IMR-90 (cell line): ENCODE data around the gene NLRP1. TPM values are rescaled to one million over a fixed set of nuclear protein-coding genes. Genes with fewer than 3 reads are reported as not detected.

Experiments
- ATAC-seq: fragments of 200-7000 bp; cut with Tn5 transposase; 2 replicates; pipeline ENCODE4 v1.9.1; 2020; ENCODE audit warnings: low read depth, mild to moderate bottlenecking, moderate library complexity
- BruUV-seq: library from RNA; stranded (reverse); fragments of 400-500 nt; replicated peaks from 2 replicates; lab custom pipeline; 2021; lab: Mats Ljungman, UMichigan
- CTCF ChIA-PET: fragments of 300-600 bp; formaldehyde crosslinking; extraction: SDS; loops from one replicate; lab custom pipeline; 2021; ENCODE audit warnings: antibody characterized with exemption; lab: Yijun Ruan, JAX
- POLR2A ChIA-PET: fragments of 300-600 bp; sonication (Branson Sonifier 250); formaldehyde crosslinking; loops from one replicate; lab custom pipeline; 2022; ENCODE audit warnings: antibody characterized with exemption; ENCODE audit not compliant: unreplicated experiment; lab: Charles Lee
- DNase-seq: peaks from one replicate; pipeline ENCODE4 v3.0.0; 2013
- H2AFZ ChIP-seq: replicated peaks from 2 replicates; pipeline ENCODE3; 2013; ENCODE audit warnings: low read length, mild to moderate bottlenecking; ENCODE audit not compliant: poor library complexity
- H2AK5ac ChIP-seq: 2 replicates; pipeline ENCODE4 v1.6.1; 2013; ENCODE audit warnings: low read depth, low read length, inconsistent platforms
- H2AK9ac ChIP-seq: replicated peaks from 2 replicates; pipeline ENCODE3; 2013; ENCODE audit warnings: mild to moderate bottlenecking, low read depth, low read length, moderate library complexity; ENCODE audit not compliant: poor library complexity
- H2BK120ac ChIP-seq: 2 replicates; pipeline ENCODE4 v1.6.1; 2013; ENCODE audit warnings: low read depth, low read length, inconsistent platforms
- H2BK15ac ChIP-seq: 3 replicates; pipeline ENCODE4 v1.6.1; 2013; ENCODE audit warnings: low read depth, low read length, inconsistent platforms
- H2BK20ac ChIP-seq: 2 replicates; pipeline ENCODE4 v1.6.1; 2013; ENCODE audit warnings: low read depth, mild to moderate bottlenecking, inconsistent platforms, low read length, moderate library complexity
- H2BK5ac ChIP-seq: 2 replicates; pipeline ENCODE4 v1.6.1; 2013; ENCODE audit warnings: mild to moderate bottlenecking, low read depth, low read length, inconsistent platforms; ENCODE audit not compliant: poor library complexity, severe bottlenecking
- H3K14ac ChIP-seq: replicated peaks from 2 replicates; pipeline ENCODE4 v1.6.1; 2013; ENCODE audit warnings: low read depth, low read length, inconsistent platforms
- H3K18ac ChIP-seq: 2 replicates; pipeline ENCODE4 v1.6.1; 2013; ENCODE audit warnings: low read depth, low read length, control low read depth
- H3K23ac ChIP-seq: 2 replicates; pipeline ENCODE4 v1.6.1; 2013; ENCODE audit warnings: low read depth, low read length, inconsistent platforms
- H3K27ac ChIP-seq: 2 replicates; pipeline ENCODE4 v1.5.1; 2013; ENCODE audit warnings: mild to moderate bottlenecking, control low read depth, low read length; ENCODE audit not compliant: insufficient read depth
- H3K27me3 ChIP-seq: 2 replicates; pipeline ENCODE4 v1.6.1; 2013; ENCODE audit warnings: low read length; ENCODE audit not compliant: control insufficient read depth, insufficient read depth
- H3K36me3 ChIP-seq: 2 replicates; pipeline ENCODE4 v1.6.1; 2013; ENCODE audit warnings: low read length, mixed read lengths; ENCODE audit not compliant: control insufficient read depth, insufficient read depth
- H3K4ac ChIP-seq: 2 replicates; pipeline ENCODE4 v1.6.1; 2013; ENCODE audit warnings: low read depth, low read length, inconsistent platforms
- H3K4me1 ChIP-seq: 2 replicates; pipeline ENCODE4 v1.6.1; 2013; ENCODE audit warnings: low read length, mixed read lengths; ENCODE audit not compliant: control insufficient read depth, insufficient read depth
- H3K4me2 ChIP-seq: 2 replicates; pipeline ENCODE4 v1.6.1; 2013; ENCODE audit warnings: low read depth, mild to moderate bottlenecking, control low read depth, low read length, moderate library complexity
- H3K4me3 ChIP-seq: 2 replicates; pipeline ENCODE4 v1.5.1; 2013; ENCODE audit warnings: low read depth, mild to moderate bottlenecking, control low read depth, low read length, moderate library complexity; ENCODE audit not compliant: insufficient read depth
- H3K56ac ChIP-seq: 2 replicates; pipeline ENCODE4 v1.6.1; 2013; ENCODE audit warnings: low read length, inconsistent platforms; ENCODE audit not compliant: insufficient read depth; ENCODE audit errors: extremely low read depth
- H3K79me1 ChIP-seq, 2 experiments: 2 replicates each; pipeline ENCODE4 v1.6.1; 2013; ENCODE audit warnings: low read length in 2 of 2, inconsistent platforms in 1 of 2, low read depth in 1 of 2
- H3K9ac ChIP-seq: 2 replicates; pipeline ENCODE4 v1.6.1; 2013; ENCODE audit warnings: low read depth, low read length, control low read depth
- H3K9me1 ChIP-seq: 2 replicates; pipeline ENCODE4 v1.6.1; 2013; ENCODE audit warnings: low read length, inconsistent platforms; ENCODE audit not compliant: insufficient read depth
- H3K9me3 ChIP-seq: 2 replicates; pipeline ENCODE4 v1.6.1; 2013; ENCODE audit warnings: low read length; ENCODE audit not compliant: control insufficient read depth, insufficient read depth
- H4K20me1 ChIP-seq: 2 replicates; pipeline ENCODE4 v1.6.1; 2013; ENCODE audit warnings: low read length, inconsistent platforms; ENCODE audit not compliant: insufficient read depth
- H4K5ac ChIP-seq: 2 replicates; pipeline ENCODE4 v1.6.1; 2013; ENCODE audit warnings: mild to moderate bottlenecking, low read depth, low read length, control low read depth
- H4K8ac ChIP-seq, 2 experiments: 2 replicates each; pipeline ENCODE4 v1.6.1; 2013; ENCODE audit warnings: low read depth in 2 of 2, low read length in 2 of 2, control low read depth in 1 of 2, inconsistent platforms in 1 of 2
- H4K91ac ChIP-seq: 2 replicates; pipeline ENCODE4 v1.6.1; 2013; ENCODE audit warnings: low read depth, low read length, inconsistent platforms; ENCODE audit not compliant: insufficient read depth
- BHLHE40 ChIP-seq: fragments of 150-350 bp; IDR thresholded peaks from 2 replicates; pipeline ENCODE4 v1.6.1; 2016; ENCODE audit warnings: mild to moderate bottlenecking, low read depth, low read length
- CEBPB ChIP-seq: IDR thresholded peaks from 2 replicates; pipeline ENCODE4 v1.6.1; 2012; ENCODE audit warnings: low read depth, low read length, improper control_type of control experiment
- CHD1 ChIP-seq: IDR thresholded peaks from 2 replicates; pipeline ENCODE4 v1.6.1; 2012; ENCODE audit warnings: low read depth, low read length, improper control_type of control experiment
- FOS ChIP-seq: fragments of 150-350 bp; IDR thresholded peaks from 2 replicates; pipeline ENCODE4 v1.6.1; 2016; ENCODE audit warnings: low read depth, low read length
- MAFK ChIP-seq: IDR thresholded peaks from 2 replicates; pipeline ENCODE4 v1.6.1; 2012; ENCODE audit warnings: low read depth, low read length, improper control_type of control experiment
- MAZ ChIP-seq: IDR thresholded peaks from 2 replicates; pipeline ENCODE4 v1.6.1; 2012; ENCODE audit warnings: low read depth, mild to moderate bottlenecking, low read length, improper control_type of control experiment, moderate library complexity, borderline replicate concordance
- MXI1 ChIP-seq: IDR thresholded peaks from 2 replicates; pipeline ENCODE4 v1.6.1; 2012; ENCODE audit warnings: low read depth, mild to moderate bottlenecking, low read length, moderate library complexity, borderline replicate concordance
- NFE2L2 ChIP-seq: fragments of 150-350 bp; IDR thresholded peaks from 2 replicates; pipeline ENCODE4 v1.6.1; 2016; ENCODE audit warnings: low read depth, mild to moderate bottlenecking, low read length
- POLR2A ChIP-seq: IDR thresholded peaks from 2 replicates; pipeline ENCODE4 v1.6.1; 2012; ENCODE audit warnings: mild to moderate bottlenecking, low read depth, low read length
- RAD21 ChIP-seq: IDR thresholded peaks from 2 replicates; pipeline ENCODE4 v1.6.1; 2012; ENCODE audit warnings: low read length, improper control_type of control experiment
- RCOR1 ChIP-seq: IDR thresholded peaks from 2 replicates; pipeline ENCODE4 v1.6.1; 2012; ENCODE audit warnings: mild to moderate bottlenecking, low read length, improper control_type of control experiment; ENCODE audit not compliant: insufficient replicate concordance
- RFX5 ChIP-seq: IDR thresholded peaks from 2 replicates; pipeline ENCODE4 v1.8.0; 2012; ENCODE audit warnings: low read depth, mild to moderate bottlenecking, low read length, moderate library complexity
- SMC3 ChIP-seq: fragments of 150-350 bp; IDR thresholded peaks from 2 replicates; pipeline ENCODE4 v1.6.1; 2016; ENCODE audit warnings: low read depth, mild to moderate bottlenecking, antibody characterized with exemption, low read length, moderate library complexity
- USF2 ChIP-seq: fragments of 150-350 bp; IDR thresholded peaks from 2 replicates; pipeline ENCODE4 v1.6.1; 2017; ENCODE audit warnings: mild to moderate bottlenecking, antibody characterized with exemption, low read length, low read depth
- WGBS, 2 experiments: methylation state at CpG; one replicate each; pipeline versions ENCODE4 v1.1.5 to v1.1.7; 2013; ENCODE audit warnings: missing lambda C conversion rate in 2 of 2; ENCODE audit not compliant: insufficient read length in 1 of 2; ENCODE audit errors: extremely low coverage in 2 of 2; 5-methylcytosine and 5-hydroxymethylcytosine counted together
- dilution Hi-C: fragments of 300-500 bp; cut with HindIII; formaldehyde crosslinking; loops from one replicate; pipeline ENCODE4 v1.14.3; 2018; ENCODE audit warnings: low sequenced_read_pairs; ENCODE audit not compliant: unreplicated experiment
- in situ Hi-C: fragments of 300-500 bp; cut with MboI; formaldehyde crosslinking; loops from 3 replicates; pipeline ENCODE4 v1.14.3; 2019; ENCODE audit warnings: low sequenced_read_pairs, inconsistent platforms, mixed read lengths
- intact Hi-C: fragments of 100-400 bp; cut with micrococcal nuclease; formaldehyde crosslinking; loops from 2 replicates; pipeline ENCODE4 v1.10.0; 2022
- polyA plus RNA-seq, 3 experiments: library from polyadenylated mRNA; depleted of rRNA; stranded (reverse); fragments of >200 nt; gene quantifications; 2 replicates each; pipeline ENCODE4 v1.2.3, GENCODE V29; 2012; ENCODE audit warnings: low replicate concordance in 1 of 3
- total RNA-seq: library from RNA; depleted of rRNA; stranded (reverse); fragments of >200 nt; gene quantifications from 2 replicates; pipeline ENCODE4 v1.2.3, GENCODE V29; 2012
- TF ChIP-seq, protein P1 (sequence below): fragments of 150-350 bp; IDR thresholded peaks from 2 replicates; pipeline ENCODE4 v1.6.1; 2016; ENCODE audit warnings: low read depth, mild to moderate bottlenecking, low read length, moderate library complexity, borderline replicate concordance
- TF ChIP-seq, protein P2 (sequence below): conservative IDR thresholded peaks from 2 replicates; pipeline ENCODE4 v1.5.1; 2012; ENCODE audit warnings: mild to moderate bottlenecking, low read depth, low read length, improper control_type of control experiment

NLRP1 gene
- total and polyA plus RNA-seq, 2 of the 4 experiments (the other 2 are of a cell fraction), result 134 to 340 TPM

DNA sequence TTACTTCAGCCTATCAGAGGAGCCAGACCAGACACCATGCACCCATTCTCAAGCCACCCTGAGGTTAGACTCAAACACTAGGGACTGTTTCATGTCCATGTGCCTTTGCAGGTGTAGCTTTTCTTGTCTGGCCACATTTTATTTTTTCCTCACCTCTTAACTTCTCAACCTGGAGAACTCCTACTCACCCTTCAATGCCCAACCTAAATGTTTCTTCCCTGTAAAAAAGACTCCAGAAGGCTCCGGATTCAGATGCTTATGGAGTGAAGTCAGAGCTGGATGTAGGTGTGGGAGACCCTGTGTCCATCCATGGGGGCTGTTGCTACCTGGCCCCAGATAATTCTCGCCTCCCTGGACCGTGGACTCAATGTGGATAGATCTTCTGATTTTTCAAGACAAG is 44.0 kb upstream of the NLRP1 start:
- Histone ChIP-seq H3K27me3 (peaks cover 1% of the 10 kb centered on the region), H4K91ac (no peak overlapping the region), H3K23ac (no peak overlapping the region), H3K9me3 (no peaks in the 10 kb centered on the region), H4K5ac (no peak overlapping the region), H3K4ac (no peak overlapping the region), H3K4me1 (no peaks in the 10 kb centered on the region), H3K9me1 (no peaks in the 10 kb centered on the region), H3K27ac (no peak overlapping the region), H3K9ac (no peak overlapping the region), H2AK5ac (no peak overlapping the region), H4K20me1 (no peaks in the 10 kb centered on the region), H3K36me3 (no peaks in the 10 kb centered on the region), H3K56ac (no peak overlapping the region), H3K4me2 (no peak overlapping the region), H3K14ac (no peak overlapping the region), H3K79me1 (no peaks in the 10 kb centered on the region), H3K4me3 (no peak overlapping the region), H2AFZ (no peak overlapping the region), H2BK5ac (no peak overlapping the region), H4K8ac (no peak overlapping the region), H3K18ac (no peak overlapping the region), H2BK20ac (no peak overlapping the region), H2BK15ac (no peak overlapping the region), H2AK9ac (no peak overlapping the region), H2BK120ac (no peak overlapping the region)
- in situ Hi-C loops, result no loop called here
- DNase-seq (no peak), ATAC-seq (no peak)
- TF ChIP-seq, protein P1, sequence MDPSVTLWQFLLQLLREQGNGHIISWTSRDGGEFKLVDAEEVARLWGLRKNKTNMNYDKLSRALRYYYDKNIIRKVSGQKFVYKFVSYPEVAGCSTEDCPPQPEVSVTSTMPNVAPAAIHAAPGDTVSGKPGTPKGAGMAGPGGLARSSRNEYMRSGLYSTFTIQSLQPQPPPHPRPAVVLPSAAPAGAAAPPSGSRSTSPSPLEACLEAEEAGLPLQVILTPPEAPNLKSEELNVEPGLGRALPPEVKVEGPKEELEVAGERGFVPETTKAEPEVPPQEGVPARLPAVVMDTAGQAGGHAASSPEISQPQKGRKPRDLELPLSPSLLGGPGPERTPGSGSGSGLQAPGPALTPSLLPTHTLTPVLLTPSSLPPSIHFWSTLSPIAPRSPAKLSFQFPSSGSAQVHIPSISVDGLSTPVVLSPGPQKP, result no peak
- no peak for TF ChIP-seq MAZ
- TF ChIP-seq NFE2L2, result no peak
- TF ChIP-seq USF2, result no peak
- no peak for TF ChIP-seq MXI1
- TF ChIP-seq FOS, result no peak
- TF ChIP-seq RAD21, result no peak
- no peak for TF ChIP-seq RFX5
- TF ChIP-seq SMC3, result no peak
- TF ChIP-seq, protein P2, sequence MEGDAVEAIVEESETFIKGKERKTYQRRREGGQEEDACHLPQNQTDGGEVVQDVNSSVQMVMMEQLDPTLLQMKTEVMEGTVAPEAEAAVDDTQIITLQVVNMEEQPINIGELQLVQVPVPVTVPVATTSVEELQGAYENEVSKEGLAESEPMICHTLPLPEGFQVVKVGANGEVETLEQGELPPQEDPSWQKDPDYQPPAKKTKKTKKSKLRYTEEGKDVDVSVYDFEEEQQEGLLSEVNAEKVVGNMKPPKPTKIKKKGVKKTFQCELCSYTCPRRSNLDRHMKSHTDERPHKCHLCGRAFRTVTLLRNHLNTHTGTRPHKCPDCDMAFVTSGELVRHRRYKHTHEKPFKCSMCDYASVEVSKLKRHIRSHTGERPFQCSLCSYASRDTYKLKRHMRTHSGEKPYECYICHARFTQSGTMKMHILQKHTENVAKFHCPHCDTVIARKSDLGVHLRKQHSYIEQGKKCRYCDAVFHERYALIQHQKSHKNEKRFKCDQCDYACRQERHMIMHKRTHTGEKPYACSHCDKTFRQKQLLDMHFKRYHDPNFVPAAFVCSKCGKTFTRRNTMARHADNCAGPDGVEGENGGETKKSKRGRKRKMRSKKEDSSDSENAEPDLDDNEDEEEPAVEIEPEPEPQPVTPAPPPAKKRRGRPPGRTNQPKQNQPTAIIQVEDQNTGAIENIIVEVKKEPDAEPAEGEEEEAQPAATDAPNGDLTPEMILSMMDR, result no peak
- TF ChIP-seq RCOR1, result no peak
- no peak for TF ChIP-seq BHLHE40
- TF ChIP-seq MAFK, result no peak
- TF ChIP-seq CEBPB, result no peak
- TF ChIP-seq CHD1, result no peak
- no peak for TF ChIP-seq POLR2A
- intact Hi-C loops, result no loop called here
- no TSS peak for BruUV-seq
- WGBS, 2 experiments, result no CpG with 5 or more reads among the region's 3 CpGs
- ChIA-PET CTCF (no interaction called here), POLR2A (no interaction called here)
- dilution Hi-C loops, result no loop called here
